Measurements from ENCODE around the gene GALT. TPM values are rescaled to one million over a fixed set of nuclear protein-coding genes. Genes with fewer than 3 reads are reported as not detected.

Gene GALT
- total RNA-seq, 1 experiment from 2014 or later: 21.3 TPM

DNA sequence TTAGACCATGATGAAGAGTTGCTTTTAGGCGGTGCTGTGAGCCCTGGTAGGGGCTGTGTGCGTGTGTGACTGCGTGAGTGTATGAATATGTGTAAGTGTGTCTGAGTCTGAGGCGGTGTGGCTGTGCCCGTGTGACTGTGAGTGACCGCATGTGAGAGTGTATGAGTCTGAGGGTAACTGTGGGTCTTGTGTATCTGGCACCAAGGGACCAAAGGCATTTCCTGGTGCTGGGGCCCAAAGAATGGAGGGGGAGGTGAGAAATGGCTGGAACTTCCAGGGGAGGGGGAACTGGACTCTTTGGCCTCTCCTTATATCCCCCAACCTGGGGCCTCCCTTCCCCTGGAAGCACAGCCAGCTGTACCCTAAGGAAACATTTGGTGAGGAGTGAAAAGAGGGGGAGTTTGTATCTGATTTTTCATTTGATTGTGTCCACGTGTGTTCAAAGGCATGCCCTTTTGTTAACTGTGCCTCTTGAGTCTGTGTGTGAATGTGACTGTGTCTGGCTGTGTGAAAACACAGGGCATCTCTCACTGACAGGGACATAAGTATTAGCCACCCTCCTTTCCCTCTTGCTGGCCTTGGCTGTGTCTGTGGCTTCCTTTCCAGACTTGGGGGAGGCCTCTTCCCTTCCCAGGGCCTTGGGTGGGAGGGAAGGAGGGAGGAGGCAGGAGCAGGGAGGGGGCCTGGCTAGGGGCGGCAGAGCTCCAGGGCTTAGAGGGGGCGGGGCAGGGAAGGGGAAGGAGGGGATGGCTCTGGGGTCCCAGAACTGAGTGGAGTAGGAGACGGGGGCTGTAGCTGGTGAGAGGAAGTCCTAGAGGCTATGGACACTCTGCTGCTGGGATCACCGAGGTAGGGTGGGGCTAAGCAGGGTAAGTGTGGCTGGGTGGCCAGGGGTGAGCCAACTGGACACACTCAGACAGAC, 6.9 kb downstream of the GALT start:
- Mint-ChIP-seq H3K27ac (ENCODE audit: low read depth, unreplicated experiment) (peak overlapping the region; percentile 28), H3K9me3 (ENCODE audit: unreplicated experiment) (no peaks in the 10 kb centered on the region), H3K36me3 (ENCODE audit: insufficient read depth, unreplicated experiment) (peaks cover 9% of the 10 kb centered on the region), H3K4me1 (ENCODE audit: insufficient read depth, unreplicated experiment) (peaks cover 27% of the 10 kb centered on the region), H3K4me3 (ENCODE audit: unreplicated experiment) (peak overlapping the region; percentile 69), H3K27me3 (ENCODE audit: insufficient read depth, unreplicated experiment) (no peaks in the 10 kb centered on the region)
- intact Hi-C loops (cut with micrococcal nuclease): no loop called here
- BruUV-seq (replicated peaks): no TSS peak
- POLR2A ChIA-PET: interaction anchor here (0.6 to 2.6 kb wide), 3 partner anchors 8 to 11 kb away, joined by 3 to 11 read pairs (median 4); no protein-coding TSS in a partner anchor
- no peak for DNase-seq (ENCODE audit: unreplicated experiment)
- CTCF ChIA-PET: no interaction called here
- TF ChIP-seq, protein P1, sequence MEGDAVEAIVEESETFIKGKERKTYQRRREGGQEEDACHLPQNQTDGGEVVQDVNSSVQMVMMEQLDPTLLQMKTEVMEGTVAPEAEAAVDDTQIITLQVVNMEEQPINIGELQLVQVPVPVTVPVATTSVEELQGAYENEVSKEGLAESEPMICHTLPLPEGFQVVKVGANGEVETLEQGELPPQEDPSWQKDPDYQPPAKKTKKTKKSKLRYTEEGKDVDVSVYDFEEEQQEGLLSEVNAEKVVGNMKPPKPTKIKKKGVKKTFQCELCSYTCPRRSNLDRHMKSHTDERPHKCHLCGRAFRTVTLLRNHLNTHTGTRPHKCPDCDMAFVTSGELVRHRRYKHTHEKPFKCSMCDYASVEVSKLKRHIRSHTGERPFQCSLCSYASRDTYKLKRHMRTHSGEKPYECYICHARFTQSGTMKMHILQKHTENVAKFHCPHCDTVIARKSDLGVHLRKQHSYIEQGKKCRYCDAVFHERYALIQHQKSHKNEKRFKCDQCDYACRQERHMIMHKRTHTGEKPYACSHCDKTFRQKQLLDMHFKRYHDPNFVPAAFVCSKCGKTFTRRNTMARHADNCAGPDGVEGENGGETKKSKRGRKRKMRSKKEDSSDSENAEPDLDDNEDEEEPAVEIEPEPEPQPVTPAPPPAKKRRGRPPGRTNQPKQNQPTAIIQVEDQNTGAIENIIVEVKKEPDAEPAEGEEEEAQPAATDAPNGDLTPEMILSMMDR (IDR thresholded peaks at IDR 0.05; ENCODE audit: unreplicated experiment): no peak

- intact Hi-C loops (cut with micrococcal nuclease): no loop called here
- Mint-ChIP-seq H3K4me3 (ENCODE audit: unreplicated experiment) (no peak overlapping the region), H3K36me3 (ENCODE audit: insufficient read depth, unreplicated experiment) (peaks cover 7% of the 10 kb centered on the region), H3K4me1 (ENCODE audit: insufficient read depth, unreplicated experiment) (peaks cover 25% of the 10 kb centered on the region), H3K27me3 (ENCODE audit: insufficient read depth, unreplicated experiment) (no peaks in the 10 kb centered on the region), H3K27ac (ENCODE audit: low read depth, unreplicated experiment) (no peak overlapping the region), H3K9me3 (ENCODE audit: unreplicated experiment) (no peaks in the 10 kb centered on the region)
- no TSS peak for BruUV-seq (replicated peaks)
- DNase-seq (ENCODE audit: unreplicated experiment): no peak
- CTCF ChIA-PET: interaction anchor here (0.6 kb wide), 1 partner anchor 152 kb away, joined by 3 read pairs; no protein-coding TSS in a partner anchor
- POLR2A ChIA-PET: no interaction called here
- TF ChIP-seq, protein P1 (IDR thresholded peaks at IDR 0.05; ENCODE audit: unreplicated experiment): no peak
Measured at GRCh38 chr9:34654323-34655051, 8.0 kb downstream of the GALT start.

DNA sequence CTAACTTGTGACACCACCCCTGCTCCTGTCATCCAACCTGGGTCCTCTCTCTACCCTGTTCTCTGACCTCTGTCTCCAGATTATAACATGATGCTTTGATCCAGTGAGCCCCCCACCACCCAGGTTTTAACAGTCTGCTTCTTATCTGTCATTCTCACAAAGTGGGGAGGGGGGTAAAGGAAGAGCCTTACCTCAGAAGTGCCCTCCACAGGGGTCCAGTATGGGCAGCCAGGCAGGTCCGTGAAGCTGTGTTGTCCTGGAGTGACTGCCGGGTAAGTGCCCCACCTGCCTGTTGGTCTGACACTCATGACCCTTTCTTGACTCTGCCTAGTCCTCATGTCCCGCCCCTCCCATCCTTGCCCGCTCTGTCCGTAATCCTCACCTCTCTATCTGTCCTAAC, 8.9 kb downstream of the GALT start:
- TF ChIP-seq, protein P1 (IDR thresholded peaks at IDR 0.05; ENCODE audit: unreplicated experiment): no peak
- ChIA-PET POLR2A (no interaction called here), CTCF (no interaction called here)
- Mint-ChIP-seq H3K9me3 (ENCODE audit: unreplicated experiment) (no peaks in the 10 kb centered on the region), H3K27ac (ENCODE audit: low read depth, unreplicated experiment) (no peak overlapping the region), H3K27me3 (ENCODE audit: insufficient read depth, unreplicated experiment) (no peaks in the 10 kb centered on the region), H3K36me3 (ENCODE audit: insufficient read depth, unreplicated experiment) (no peaks in the 10 kb centered on the region), H3K4me1 (ENCODE audit: insufficient read depth, unreplicated experiment) (peaks cover 25% of the 10 kb centered on the region), H3K4me3 (ENCODE audit: unreplicated experiment) (no peak overlapping the region)
- intact Hi-C loops (cut with micrococcal nuclease): no loop called here
- DNase-seq (ENCODE audit: unreplicated experiment): no peak
- no TSS peak for BruUV-seq (replicated peaks)

DNA sequence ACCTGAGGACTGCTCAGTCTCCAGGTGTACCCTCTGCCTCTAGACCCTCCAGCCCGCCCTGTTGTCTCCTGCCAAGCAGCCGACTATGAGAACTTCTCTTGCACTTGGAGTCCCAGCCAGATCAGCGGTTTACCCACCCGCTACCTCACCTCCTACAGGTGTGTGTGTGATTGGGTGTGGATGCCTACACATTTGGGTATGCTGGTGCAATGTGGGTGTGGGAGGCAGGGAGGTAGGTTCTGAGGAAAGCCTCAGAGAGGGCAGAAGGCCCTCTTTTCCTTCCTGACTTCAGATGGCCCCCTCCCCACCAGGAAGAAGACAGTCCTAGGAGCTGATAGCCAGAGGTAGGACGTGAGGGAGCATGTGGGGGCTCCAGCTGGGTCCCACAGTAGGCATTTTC, 10.5 kb downstream of the GALT start:
- peaks cover 14% of the 10 kb centered on the region for H3K4me1 Mint-ChIP-seq (ENCODE audit: insufficient read depth, unreplicated experiment)
- no peak for DNase-seq (ENCODE audit: unreplicated experiment)
- TF ChIP-seq, protein P1 (IDR thresholded peaks at IDR 0.05; ENCODE audit: unreplicated experiment): no peak
- ChIA-PET POLR2A (interaction anchor here (0.6 to 2.2 kb wide), 2 partner anchors 7 to 10 kb away, joined by 3 to 7 read pairs; partner anchors contain the start of gene GALT), CTCF (interaction anchor here (0.6 kb wide), 1 partner anchor 11 kb away, joined by 4 read pairs; the partner anchor contains the start of gene GALT)
- H3K4me3 Mint-ChIP-seq (ENCODE audit: unreplicated experiment): no peak overlapping the region
- no peak overlapping the region for H3K27ac Mint-ChIP-seq (ENCODE audit: low read depth, unreplicated experiment)
- BruUV-seq (replicated peaks): no TSS peak
- H3K36me3 Mint-ChIP-seq (ENCODE audit: insufficient read depth, unreplicated experiment): no peaks in the 10 kb centered on the region
- no peaks in the 10 kb centered on the region for H3K27me3 Mint-ChIP-seq (ENCODE audit: insufficient read depth, unreplicated experiment)
- no peaks in the 10 kb centered on the region for H3K9me3 Mint-ChIP-seq (ENCODE audit: unreplicated experiment)
- intact Hi-C loops (cut with micrococcal nuclease): no loop called here
